ENCODE data around the gene GLT6D1.
"Not testable (repeated sequence)": the region's sequence is repeated elsewhere in the genome, so short reads cannot be mapped to it uniquely, and the experiment has no call there.

Gene GLT6D1

DNA sequence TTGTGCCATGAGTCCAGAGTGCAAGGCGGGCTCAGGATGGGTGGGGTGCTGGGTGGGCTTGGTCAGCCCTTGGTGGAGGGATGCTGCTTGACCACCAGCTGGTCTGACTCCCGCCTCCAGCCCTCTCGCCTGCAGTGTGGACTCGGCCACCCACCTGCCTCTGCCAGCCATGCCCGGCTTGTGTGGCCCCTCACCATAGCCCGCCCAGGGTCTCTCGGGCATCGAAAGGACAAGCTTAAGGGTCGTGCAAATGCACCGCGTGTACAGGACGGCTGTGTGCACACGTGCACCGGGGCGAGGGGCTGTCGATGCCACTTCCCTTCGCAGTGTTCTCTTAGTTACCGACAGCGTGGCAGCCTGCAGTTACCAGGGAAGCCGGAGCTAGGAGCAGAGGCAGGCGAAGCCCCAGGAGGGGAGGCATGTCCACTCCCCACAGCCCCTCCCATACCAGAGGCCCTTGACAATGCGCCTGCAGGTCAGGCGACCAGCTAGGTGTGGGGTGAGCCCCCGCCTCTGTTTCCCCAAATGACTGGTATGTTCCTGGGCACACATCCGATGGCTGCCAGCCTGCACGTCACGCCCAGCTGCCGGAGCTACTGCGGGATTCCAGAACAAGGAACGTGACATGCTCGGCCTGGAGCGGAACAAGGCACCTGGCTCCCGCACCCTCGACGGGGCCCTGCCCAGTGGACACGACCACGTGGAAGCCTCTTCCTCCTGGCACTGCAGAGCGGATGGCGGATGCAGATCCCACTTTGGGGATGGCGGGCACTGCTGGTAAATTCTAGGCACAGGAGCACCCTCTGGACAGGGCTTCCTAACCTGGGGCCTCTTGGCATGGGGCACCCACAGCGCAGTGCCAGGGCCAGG is 31.6 kb upstream of the GLT6D1 start:
- no peak for DNase-seq (ENCODE audit: low read depth)
- TF ChIP-seq, protein P1, sequence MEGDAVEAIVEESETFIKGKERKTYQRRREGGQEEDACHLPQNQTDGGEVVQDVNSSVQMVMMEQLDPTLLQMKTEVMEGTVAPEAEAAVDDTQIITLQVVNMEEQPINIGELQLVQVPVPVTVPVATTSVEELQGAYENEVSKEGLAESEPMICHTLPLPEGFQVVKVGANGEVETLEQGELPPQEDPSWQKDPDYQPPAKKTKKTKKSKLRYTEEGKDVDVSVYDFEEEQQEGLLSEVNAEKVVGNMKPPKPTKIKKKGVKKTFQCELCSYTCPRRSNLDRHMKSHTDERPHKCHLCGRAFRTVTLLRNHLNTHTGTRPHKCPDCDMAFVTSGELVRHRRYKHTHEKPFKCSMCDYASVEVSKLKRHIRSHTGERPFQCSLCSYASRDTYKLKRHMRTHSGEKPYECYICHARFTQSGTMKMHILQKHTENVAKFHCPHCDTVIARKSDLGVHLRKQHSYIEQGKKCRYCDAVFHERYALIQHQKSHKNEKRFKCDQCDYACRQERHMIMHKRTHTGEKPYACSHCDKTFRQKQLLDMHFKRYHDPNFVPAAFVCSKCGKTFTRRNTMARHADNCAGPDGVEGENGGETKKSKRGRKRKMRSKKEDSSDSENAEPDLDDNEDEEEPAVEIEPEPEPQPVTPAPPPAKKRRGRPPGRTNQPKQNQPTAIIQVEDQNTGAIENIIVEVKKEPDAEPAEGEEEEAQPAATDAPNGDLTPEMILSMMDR (conservative IDR thresholded peaks at IDR 0.05; ENCODE audit: low read depth, low read length): no peak
- no peak overlapping the region for H3K4me3 ChIP-seq (ENCODE audit: low read depth, low read length)

DNA sequence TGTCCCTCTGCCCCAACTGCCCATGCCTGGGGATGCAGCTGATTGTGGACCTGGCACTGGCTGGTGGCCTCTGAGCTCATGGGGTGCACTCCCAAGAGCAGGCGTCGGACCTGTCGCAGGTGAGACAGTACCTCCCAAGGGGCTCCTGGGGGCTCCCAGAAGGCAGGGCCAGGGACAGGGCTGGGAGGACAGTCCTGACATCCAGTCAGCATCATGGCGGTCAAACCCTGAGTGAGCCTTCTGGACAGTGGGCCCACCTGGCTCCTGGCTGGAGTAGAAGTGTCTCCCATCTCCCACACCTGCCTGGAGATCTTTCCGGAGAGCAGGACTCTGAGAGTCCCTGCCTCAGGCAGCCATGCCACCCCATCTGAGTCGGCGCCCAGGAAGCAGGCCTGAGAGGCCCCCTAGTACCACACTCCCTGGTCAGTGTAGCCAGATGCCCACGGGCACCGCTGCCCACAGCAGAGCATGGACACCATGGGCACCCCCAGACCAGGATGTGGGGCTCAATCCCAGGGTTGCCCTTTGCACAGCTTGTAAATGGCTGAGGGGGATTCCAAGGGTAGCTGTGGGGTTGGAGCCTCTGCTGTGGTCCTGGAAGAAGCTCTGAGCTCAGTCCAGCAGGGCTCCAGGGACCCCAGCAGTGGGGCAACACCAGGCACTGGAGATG is 30.4 kb upstream of the GLT6D1 start:
- TF ChIP-seq, protein P1 (conservative IDR thresholded peaks at IDR 0.05; ENCODE audit: low read depth, low read length): no peak
- no peak for DNase-seq (ENCODE audit: low read depth)
- no peak overlapping the region for H3K4me3 ChIP-seq (ENCODE audit: low read depth, low read length)

DNA sequence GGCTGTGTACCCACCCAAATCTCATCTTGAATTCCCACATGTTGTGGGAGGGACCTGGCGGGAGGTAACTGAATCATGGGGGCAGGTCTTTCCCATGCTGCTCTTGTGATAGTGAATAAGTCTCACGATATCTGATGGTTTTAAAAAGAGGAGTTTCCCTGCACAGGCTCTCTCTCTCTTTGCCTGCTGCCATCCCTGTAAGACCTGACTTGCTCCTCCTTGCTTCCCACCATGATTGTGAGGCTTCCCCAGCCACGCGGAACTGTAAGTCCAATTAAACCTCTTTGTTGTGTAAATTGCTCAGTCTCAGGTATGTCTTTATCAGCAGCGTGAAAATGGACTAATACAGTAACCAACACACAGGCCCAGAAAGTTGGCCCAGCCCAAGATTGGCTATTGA is 29.7 kb upstream of the GLT6D1 start:
- DNase-seq (ENCODE audit: low read depth): not testable (repeated sequence)

GRCh38 chr9:135667463-135668001 is 28.2 kb upstream of the GLT6D1 start:
- DNase-seq (ENCODE audit: low read depth): no peak
- H3K4me3 ChIP-seq (ENCODE audit: low read depth, low read length): no peak overlapping the region
- TF ChIP-seq, protein P1 (conservative IDR thresholded peaks at IDR 0.05; ENCODE audit: low read depth, low read length): no peak

More for the DNA sequence above, 29.7 kb upstream of the GLT6D1 start:
- H3K4me3 ChIP-seq (ENCODE audit: low read depth, low read length): not testable (repeated sequence)

DNA sequence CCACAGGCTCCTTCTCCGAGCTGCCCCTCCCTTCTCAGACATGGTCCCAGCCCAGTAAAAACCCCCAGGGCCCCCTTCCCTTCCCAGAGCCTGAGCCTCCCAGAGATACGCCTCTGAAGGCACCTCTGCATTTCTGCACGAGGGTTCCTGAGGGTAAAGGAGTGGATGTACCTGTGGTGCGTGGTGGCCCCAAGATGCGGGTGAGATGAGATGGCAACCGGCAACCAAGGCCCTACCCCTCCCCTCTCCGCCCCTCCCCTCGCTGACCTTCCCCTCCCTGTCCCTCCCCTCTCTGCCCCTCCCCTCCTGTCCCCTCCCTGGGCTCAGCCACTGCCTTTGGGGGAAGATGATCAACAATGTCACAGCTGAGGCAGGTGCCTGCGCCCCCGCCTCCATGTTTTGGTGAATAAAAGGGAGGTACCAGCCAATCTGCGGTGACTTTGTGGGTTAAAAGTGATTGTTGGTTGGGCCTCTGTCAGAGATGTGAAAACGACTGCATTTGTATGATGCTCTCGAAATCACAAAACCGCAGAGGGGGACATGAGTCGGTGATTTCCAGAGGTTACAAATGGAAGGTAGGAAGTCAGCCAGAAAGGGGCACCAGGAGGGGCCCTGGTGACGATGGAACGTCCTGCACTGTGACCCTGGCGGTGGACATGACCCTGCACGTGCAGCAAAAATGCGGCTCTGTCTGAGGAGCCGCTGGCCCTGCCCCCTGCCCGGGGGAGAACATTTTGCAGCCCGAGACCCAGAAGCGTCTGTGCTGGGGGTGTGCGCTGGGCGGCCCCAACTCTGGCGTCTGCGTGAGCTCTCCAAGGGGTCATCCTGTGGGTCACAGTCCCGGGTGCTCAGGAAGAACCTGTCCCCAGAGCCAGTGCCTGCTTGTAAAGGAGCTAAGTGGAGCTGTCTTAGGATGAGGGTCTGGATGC is 27.5 kb upstream of the GLT6D1 start:
- no peak overlapping the region for H3K4me3 ChIP-seq (ENCODE audit: low read depth, low read length)
- DNase-seq (ENCODE audit: low read depth): no peak
- TF ChIP-seq, protein P1 (conservative IDR thresholded peaks at IDR 0.05; ENCODE audit: low read depth, low read length): no peak

GRCh38 chr9:135665795-135666189 is 26.5 kb upstream of the GLT6D1 start:
- TF ChIP-seq, protein P1 (conservative IDR thresholded peaks at IDR 0.05; ENCODE audit: low read depth, low read length): no peak
- no peak overlapping the region for H3K4me3 ChIP-seq (ENCODE audit: low read depth, low read length)
- no peak for DNase-seq (ENCODE audit: low read depth)

Measured in choroid plexus epithelial cell (primary cell).